Stomach (tissue), 4 donors: ENCODE results near the gene MAP3K14.

Experiments used
- CTCF ChIP-seq, 7 experiments: fragments of 450-650 bp in 4 of 7; fragments of 200-600 bp in 3 of 7; sonication (generic) in 3 of 7; IDR thresholded peaks; one replicate each; pipeline ENCODE4 v1.5.1; 2016 to 2019; ENCODE audit warnings: antibody characterized with exemption in 7 of 7, control low read depth in 2 of 7, mild to moderate bottlenecking in 1 of 7
- POLR2A ChIP-seq, 4 donors: fragments of 450-650 bp; IDR thresholded peaks; one replicate each; pipeline ENCODE4 v1.6.1; 2016; ENCODE audit warnings: antibody characterized with exemption in 4 of 4, control low read depth in 2 of 4, mild to moderate bottlenecking in 1 of 4, moderate library complexity in 1 of 4

- TF ChIP-seq CTCF (IDR thresholded peaks at IDR 0.05), result no peak
- no peak for TF ChIP-seq POLR2A (IDR thresholded peaks at IDR 0.05)
Measured at GRCh38 chr17:45351831-45352230, 35.0 kb upstream of the MAP3K14 start.
